ENCODE measurements around the gene DDC.

- no peak for TF ChIP-seq CTCF (IDR thresholded peaks at IDR 0.05)
- no peak for TF ChIP-seq EP300 (IDR thresholded peaks at IDR 0.05)
- TF ChIP-seq POLR2A (IDR thresholded peaks at IDR 0.05): no peak
- no peak for TF ChIP-seq POLR2AphosphoS5 (IDR thresholded peaks at IDR 0.05)
These were observed 31.3 kb downstream of the DDC start for GRCh38 chr7:50533866-50534265.

All from sigmoid colon (tissue), 4 donors.